SK-N-SH (cell line): Measurements from ENCODE around the gene ZNF235.

Source experiments
- EZH2phosphoT487 ChIP-seq: fragments of 200-600 bp; sonication (generic); IDR thresholded peaks from 2 replicates; pipeline ENCODE4 v1.6.1; 2017; ENCODE audit warnings: low read depth, mixed run types, mild to moderate bottlenecking, antibody characterized with exemption, moderate library complexity, borderline replicate concordance
- FOSL2 ChIP-seq: IDR thresholded peaks from 2 replicates; pipeline ENCODE4 v1.4.0; 2012; ENCODE audit warnings: low read depth, mild to moderate bottlenecking, moderate library complexity, borderline replicate concordance
- FOXM1 ChIP-seq: IDR thresholded peaks from 2 replicates; pipeline ENCODE4 v1.4.0; 2012; ENCODE audit warnings: low read depth, mild to moderate bottlenecking
- GABPA ChIP-seq: IDR thresholded peaks from 2 replicates; pipeline ENCODE4 v1.4.0; 2012; ENCODE audit warnings: low read depth, mild to moderate bottlenecking
- MXI1 ChIP-seq: IDR thresholded peaks from 2 replicates; pipeline ENCODE4 v1.6.1; 2012; ENCODE audit warnings: mild to moderate bottlenecking, low read depth, low read length, improper control_type of control experiment
- NRF1 ChIP-seq: IDR thresholded peaks from 2 replicates; pipeline ENCODE4 v1.6.1; 2012; ENCODE audit warnings: low read depth, mild to moderate bottlenecking, low read length
- REST ChIP-seq: IDR thresholded peaks from 2 replicates; pipeline ENCODE4 v1.6.1; 2012; ENCODE audit warnings: mild to moderate bottlenecking, low read depth, low read length, moderate library complexity
- YY1 ChIP-seq: IDR thresholded peaks from 2 replicates; pipeline ENCODE4 v1.4.0; 2012; ENCODE audit warnings: low read depth, mild to moderate bottlenecking
- TF ChIP-seq, protein P1 (sequence below): fragments of 200-600 bp; sonication (generic); IDR thresholded peaks from 2 replicates; pipeline ENCODE4 v1.6.1; 2017; ENCODE audit warnings: antibody characterized with exemption, mild to moderate bottlenecking, moderate library complexity
- TF ChIP-seq, protein P2 (sequence below): IDR thresholded peaks from 2 replicates; pipeline ENCODE4 v1.4.0; 2012; ENCODE audit warnings: low read depth
- TF ChIP-seq, protein P3 (sequence below): IDR thresholded peaks from 2 replicates; pipeline ENCODE4 v1.4.0; 2012; ENCODE audit warnings: low read depth, borderline replicate concordance

GRCh38 chr19:44305457-44305856 lies 632 bp upstream of the ZNF235 start:
- TF ChIP-seq GABPA (no peak), EZH2phosphoT487 (no peak), NRF1 (no peak), FOSL2 (no peak), MXI1 (no peak), YY1 (no peak), FOXM1 (no peak), REST (no peak)
- TF ChIP-seq, protein P1, sequence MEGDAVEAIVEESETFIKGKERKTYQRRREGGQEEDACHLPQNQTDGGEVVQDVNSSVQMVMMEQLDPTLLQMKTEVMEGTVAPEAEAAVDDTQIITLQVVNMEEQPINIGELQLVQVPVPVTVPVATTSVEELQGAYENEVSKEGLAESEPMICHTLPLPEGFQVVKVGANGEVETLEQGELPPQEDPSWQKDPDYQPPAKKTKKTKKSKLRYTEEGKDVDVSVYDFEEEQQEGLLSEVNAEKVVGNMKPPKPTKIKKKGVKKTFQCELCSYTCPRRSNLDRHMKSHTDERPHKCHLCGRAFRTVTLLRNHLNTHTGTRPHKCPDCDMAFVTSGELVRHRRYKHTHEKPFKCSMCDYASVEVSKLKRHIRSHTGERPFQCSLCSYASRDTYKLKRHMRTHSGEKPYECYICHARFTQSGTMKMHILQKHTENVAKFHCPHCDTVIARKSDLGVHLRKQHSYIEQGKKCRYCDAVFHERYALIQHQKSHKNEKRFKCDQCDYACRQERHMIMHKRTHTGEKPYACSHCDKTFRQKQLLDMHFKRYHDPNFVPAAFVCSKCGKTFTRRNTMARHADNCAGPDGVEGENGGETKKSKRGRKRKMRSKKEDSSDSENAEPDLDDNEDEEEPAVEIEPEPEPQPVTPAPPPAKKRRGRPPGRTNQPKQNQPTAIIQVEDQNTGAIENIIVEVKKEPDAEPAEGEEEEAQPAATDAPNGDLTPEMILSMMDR, result no peak
- TF ChIP-seq, protein P2, sequence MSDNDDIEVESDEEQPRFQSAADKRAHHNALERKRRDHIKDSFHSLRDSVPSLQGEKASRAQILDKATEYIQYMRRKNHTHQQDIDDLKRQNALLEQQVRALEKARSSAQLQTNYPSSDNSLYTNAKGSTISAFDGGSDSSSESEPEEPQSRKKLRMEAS, result no peak
- TF ChIP-seq, protein P3, sequence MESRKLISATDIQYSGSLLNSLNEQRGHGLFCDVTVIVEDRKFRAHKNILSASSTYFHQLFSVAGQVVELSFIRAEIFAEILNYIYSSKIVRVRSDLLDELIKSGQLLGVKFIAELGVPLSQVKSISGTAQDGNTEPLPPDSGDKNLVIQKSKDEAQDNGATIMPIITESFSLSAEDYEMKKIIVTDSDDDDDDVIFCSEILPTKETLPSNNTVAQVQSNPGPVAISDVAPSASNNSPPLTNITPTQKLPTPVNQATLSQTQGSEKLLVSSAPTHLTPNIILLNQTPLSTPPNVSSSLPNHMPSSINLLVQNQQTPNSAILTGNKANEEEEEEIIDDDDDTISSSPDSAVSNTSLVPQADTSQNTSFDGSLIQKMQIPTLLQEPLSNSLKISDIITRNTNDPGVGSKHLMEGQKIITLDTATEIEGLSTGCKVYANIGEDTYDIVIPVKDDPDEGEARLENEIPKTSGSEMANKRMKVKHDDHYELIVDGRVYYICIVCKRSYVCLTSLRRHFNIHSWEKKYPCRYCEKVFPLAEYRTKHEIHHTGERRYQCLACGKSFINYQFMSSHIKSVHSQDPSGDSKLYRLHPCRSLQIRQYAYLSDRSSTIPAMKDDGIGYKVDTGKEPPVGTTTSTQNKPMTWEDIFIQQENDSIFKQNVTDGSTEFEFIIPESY, result no peak
